Neural progenitor cell (in vitro differentiated cells): ENCODE measurements around the gene CRTC1. TPM values are rescaled to one million over a fixed set of nuclear protein-coding genes. Genes with fewer than 3 reads are reported as not detected.

Experiments
- DNase-seq: peaks from one replicate; pipeline ENCODE4 v3.0.0-alpha.2; 2016; ENCODE audit warnings: low spot score
- H2AFZ ChIP-seq: fragments of 200-600 bp; sonication (generic); replicated peaks from 2 replicates; pipeline ENCODE4 v1.6.1; 2016; ENCODE audit warnings: antibody characterized with exemption
- H3F3A ChIP-seq: fragments of 200-600 bp; sonication (generic); 2 replicates; pipeline ENCODE4 v1.6.1; 2016; ENCODE audit warnings: antibody characterized with exemption, low read depth
- H3K27ac ChIP-seq: fragments of 200-600 bp; sonication (generic); 2 replicates; pipeline ENCODE4 v1.5.1; 2016; ENCODE audit warnings: mild to moderate bottlenecking
- H3K27me3 ChIP-seq: fragments of 200-600 bp; sonication (generic); 2 replicates; pipeline ENCODE4 v1.6.1; 2016; ENCODE audit warnings: mild to moderate bottlenecking, moderate library complexity
- H3K36me3 ChIP-seq: fragments of 200-600 bp; sonication (generic); 2 replicates; pipeline ENCODE4 v1.5.1; 2016
- H3K4me1 ChIP-seq: fragments of 200-600 bp; sonication (generic); 2 replicates; pipeline ENCODE4 v1.6.1; 2016; ENCODE audit warnings: mixed run types
- H3K4me2 ChIP-seq: fragments of 200-600 bp; sonication (generic); 2 replicates; pipeline ENCODE4 v1.6.1; 2016
- H3K4me3 ChIP-seq: fragments of 200-600 bp; sonication (generic); 2 replicates; pipeline ENCODE4 v1.5.1; 2016
- H3K79me2 ChIP-seq: fragments of 200-600 bp; sonication (generic); 2 replicates; pipeline ENCODE4 v1.6.1; 2016; ENCODE audit warnings: low read depth
- H3K9ac ChIP-seq: fragments of 200-600 bp; sonication (generic); 2 replicates; pipeline ENCODE4 v1.6.1; 2016
- H3K9me3 ChIP-seq: fragments of 200-600 bp; sonication (generic); 2 replicates; pipeline ENCODE4 v1.5.1; 2016; ENCODE audit warnings: low read depth
- H4K20me1 ChIP-seq: fragments of 200-600 bp; sonication (generic); 2 replicates; pipeline ENCODE4 v1.6.1; 2016; ENCODE audit warnings: low read depth
- H3K27ac Mint-ChIP-seq: 3 replicates; pipeline ENCODE4 v1.8.0; 2021; ENCODE audit warnings: mixed read lengths
- H3K27me3 Mint-ChIP-seq: 2 replicates; pipeline ENCODE4 v1.8.0; 2022; ENCODE audit warnings: low read depth, mild to moderate bottlenecking, inconsistent platforms, moderate library complexity, mixed read lengths; ENCODE audit not compliant: insufficient read depth
- H3K36me3 Mint-ChIP-seq: 3 replicates; pipeline ENCODE4 v1.8.0; 2021; ENCODE audit warnings: mixed read lengths
- H3K4me1 Mint-ChIP-seq: 3 replicates; pipeline ENCODE4 v1.8.0; 2021; ENCODE audit warnings: mixed read lengths
- H3K4me3 Mint-ChIP-seq: 3 replicates; pipeline ENCODE4 v1.8.0; 2021; ENCODE audit warnings: mild to moderate bottlenecking, moderate library complexity, mixed read lengths
- H3K9me3 Mint-ChIP-seq: 3 replicates; pipeline ENCODE4 v1.8.0; 2020; ENCODE audit warnings: mixed read lengths
- CTCF ChIP-seq: fragments of 200-600 bp; sonication (generic); IDR thresholded peaks from 2 replicates; pipeline ENCODE4 v1.5.1; 2017; ENCODE audit warnings: antibody characterized with exemption, mild to moderate bottlenecking
- EZH2 ChIP-seq: fragments of 200-600 bp; sonication (generic); IDR thresholded peaks from 2 replicates; pipeline ENCODE4 v1.6.1; 2017; ENCODE audit warnings: antibody characterized with exemption, mild to moderate bottlenecking, moderate library complexity
- EZH2phosphoT487 ChIP-seq: fragments of 200-600 bp; sonication (generic); IDR thresholded peaks from 2 replicates; pipeline ENCODE4 v1.6.1; 2017; ENCODE audit warnings: antibody characterized with exemption
- total RNA-seq: library from RNA; depleted of rRNA; stranded (reverse); fragments of >200 nt; gene quantifications from 2 replicates; pipeline ENCODE4 v1.2.3, GENCODE V29; 2015; ENCODE audit warnings: low replicate concordance

Gene CRTC1
- total RNA-seq, 1 donor from 2014 or later: 2.4 TPM

DNA sequence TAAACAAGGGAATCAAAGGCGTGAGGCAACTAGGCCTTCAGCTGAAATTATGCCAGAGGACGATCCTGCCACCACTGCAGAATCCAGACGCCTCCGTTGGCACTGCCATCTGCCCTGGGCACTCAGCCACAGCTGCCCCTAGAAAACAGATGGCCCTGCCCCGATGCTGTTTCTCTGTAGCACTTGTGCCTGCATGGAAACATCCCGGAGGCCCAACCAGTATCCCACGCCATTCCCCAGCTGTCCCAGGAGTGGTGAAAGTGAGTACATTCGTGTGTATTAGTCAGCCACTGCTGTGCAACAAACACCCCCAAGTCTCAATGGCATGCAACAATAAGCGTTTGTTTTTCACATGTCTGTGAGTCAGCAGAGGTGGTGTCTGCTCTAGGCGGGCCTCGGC lies 8.9 kb upstream of the CRTC1 start:
- Histone ChIP-seq H3K4me3 (no peak overlapping the region), H3K4me1 (peaks cover 15% of the 10 kb centered on the region), H3K27ac (no peak overlapping the region), H3K79me2 (no peaks in the 10 kb centered on the region), H3K4me2 (no peak overlapping the region), H3K9ac (no peak overlapping the region), H3K27me3 (no peaks in the 10 kb centered on the region), H2AFZ (no peak overlapping the region), H3K9me3 (no peaks in the 10 kb centered on the region), H3F3A (peaks cover 31% of the 10 kb centered on the region), H3K36me3 (no peaks in the 10 kb centered on the region), H4K20me1 (no peaks in the 10 kb centered on the region)
- H3K9me3 Mint-ChIP-seq: no peaks in the 10 kb centered on the region
- TF ChIP-seq CTCF (no peak), EZH2phosphoT487 (no peak), EZH2 (no peak)
- peaks cover 25% of the 10 kb centered on the region for H3K4me1 Mint-ChIP-seq
- H3K36me3 Mint-ChIP-seq: peaks cover 5% of the 10 kb centered on the region
- H3K27me3 Mint-ChIP-seq: peaks cover 2% of the 10 kb centered on the region
- no peak for DNase-seq
- no peak overlapping the region for H3K27ac Mint-ChIP-seq
- H3K4me3 Mint-ChIP-seq: no peak overlapping the region

DNA sequence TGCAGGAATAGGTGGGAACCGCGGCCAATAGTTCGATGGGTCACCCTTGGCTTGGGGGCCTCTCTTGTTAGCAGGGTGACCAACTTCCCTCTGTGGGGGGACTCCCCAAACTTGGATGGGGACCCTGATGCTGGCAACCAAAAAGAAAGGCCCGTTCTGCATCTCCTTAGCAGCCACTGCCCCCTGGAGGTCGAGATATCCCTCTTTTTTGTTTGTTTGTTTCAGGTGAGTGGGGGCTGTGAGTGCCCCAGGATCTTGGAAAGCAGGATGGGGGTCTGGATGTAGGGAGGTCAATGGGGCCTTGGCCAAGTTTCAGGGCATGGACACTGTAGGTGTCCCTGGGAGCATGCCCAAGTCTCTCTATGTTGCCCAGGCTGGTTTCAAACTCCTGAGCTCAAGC lies 7.7 kb upstream of the CRTC1 start:
- Mint-ChIP-seq H3K9me3 (no peaks in the 10 kb centered on the region), H3K4me3 (no peak overlapping the region), H3K4me1 (peaks cover 23% of the 10 kb centered on the region), H3K36me3 (no peaks in the 10 kb centered on the region), H3K27ac (no peak overlapping the region), H3K27me3 (peaks cover 2% of the 10 kb centered on the region)
- TF ChIP-seq EZH2: no peak
- TF ChIP-seq CTCF: peak; percentile 64
- TF ChIP-seq EZH2phosphoT487: no peak
- Histone ChIP-seq H3K36me3 (no peaks in the 10 kb centered on the region), H3F3A (peaks cover 31% of the 10 kb centered on the region), H3K79me2 (no peaks in the 10 kb centered on the region), H4K20me1 (no peaks in the 10 kb centered on the region), H3K4me2 (no peak overlapping the region), H3K27ac (no peak overlapping the region), H3K4me1 (peaks cover 15% of the 10 kb centered on the region), H2AFZ (no peak overlapping the region), H3K9ac (no peak overlapping the region), H3K9me3 (no peaks in the 10 kb centered on the region), H3K4me3 (no peak overlapping the region), H3K27me3 (no peaks in the 10 kb centered on the region)
- peak; percentile 64 for DNase-seq

DNA sequence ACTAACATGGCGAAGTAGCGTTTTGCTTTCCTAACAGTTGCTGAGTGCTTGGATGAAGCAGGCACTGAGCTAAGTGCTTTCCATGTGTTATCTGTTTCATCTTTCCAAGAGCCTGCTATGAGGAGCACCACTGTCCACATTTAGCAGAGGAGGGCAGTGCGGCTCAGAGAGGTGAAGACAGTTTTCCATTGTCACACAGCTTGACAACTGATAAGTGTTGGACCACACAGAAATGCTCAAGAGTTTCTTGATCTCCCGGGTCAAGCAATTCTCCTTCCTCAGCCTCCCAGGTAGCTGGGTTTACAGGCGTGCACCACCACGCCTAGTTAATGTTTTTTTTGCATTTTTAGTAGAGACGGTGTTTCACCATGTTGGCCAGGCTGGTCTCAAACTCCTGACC lies 6.8 kb upstream of the CRTC1 start:
- Histone ChIP-seq H3K4me3 (no peak overlapping the region), H3K36me3 (no peaks in the 10 kb centered on the region), H3K9ac (no peak overlapping the region), H2AFZ (no peak overlapping the region), H3K4me1 (peaks cover 15% of the 10 kb centered on the region), H3K27me3 (no peaks in the 10 kb centered on the region), H4K20me1 (no peaks in the 10 kb centered on the region), H3K27ac (no peak overlapping the region), H3K4me2 (no peak overlapping the region), H3K9me3 (no peaks in the 10 kb centered on the region), H3F3A (peaks cover 31% of the 10 kb centered on the region), H3K79me2 (no peaks in the 10 kb centered on the region)
- H3K27me3 Mint-ChIP-seq: peaks cover 2% of the 10 kb centered on the region
- DNase-seq: no peak
- peak overlapping the region; percentile 41 for H3K4me3 Mint-ChIP-seq
- H3K4me1 Mint-ChIP-seq: peaks cover 23% of the 10 kb centered on the region
- TF ChIP-seq EZH2: no peak
- TF ChIP-seq EZH2phosphoT487: no peak
- no peak for TF ChIP-seq CTCF
- no peaks in the 10 kb centered on the region for H3K36me3 Mint-ChIP-seq
- no peaks in the 10 kb centered on the region for H3K9me3 Mint-ChIP-seq
- H3K27ac Mint-ChIP-seq: peak overlapping the region; percentile 70
